Ureter (tissue), 1 donor: ENCODE results near the gene C8B. TPM values are rescaled to one million over a fixed set of nuclear protein-coding genes. Genes with fewer than 3 reads are reported as not detected.

Experiments
- DNase-seq: peaks from one replicate; pipeline ENCODE4 v3.0.0-alpha.2; 2020; ENCODE audit warnings: low spot score
- total RNA-seq: library from RNA; stranded (reverse); gene quantifications from one replicate; pipeline ENCODE4 v1.2.4, GENCODE V29; 2023
- donor health status: DM: yes; HTN: yes; CAD: no.

C8B gene
- total RNA-seq = not detected

DNA sequence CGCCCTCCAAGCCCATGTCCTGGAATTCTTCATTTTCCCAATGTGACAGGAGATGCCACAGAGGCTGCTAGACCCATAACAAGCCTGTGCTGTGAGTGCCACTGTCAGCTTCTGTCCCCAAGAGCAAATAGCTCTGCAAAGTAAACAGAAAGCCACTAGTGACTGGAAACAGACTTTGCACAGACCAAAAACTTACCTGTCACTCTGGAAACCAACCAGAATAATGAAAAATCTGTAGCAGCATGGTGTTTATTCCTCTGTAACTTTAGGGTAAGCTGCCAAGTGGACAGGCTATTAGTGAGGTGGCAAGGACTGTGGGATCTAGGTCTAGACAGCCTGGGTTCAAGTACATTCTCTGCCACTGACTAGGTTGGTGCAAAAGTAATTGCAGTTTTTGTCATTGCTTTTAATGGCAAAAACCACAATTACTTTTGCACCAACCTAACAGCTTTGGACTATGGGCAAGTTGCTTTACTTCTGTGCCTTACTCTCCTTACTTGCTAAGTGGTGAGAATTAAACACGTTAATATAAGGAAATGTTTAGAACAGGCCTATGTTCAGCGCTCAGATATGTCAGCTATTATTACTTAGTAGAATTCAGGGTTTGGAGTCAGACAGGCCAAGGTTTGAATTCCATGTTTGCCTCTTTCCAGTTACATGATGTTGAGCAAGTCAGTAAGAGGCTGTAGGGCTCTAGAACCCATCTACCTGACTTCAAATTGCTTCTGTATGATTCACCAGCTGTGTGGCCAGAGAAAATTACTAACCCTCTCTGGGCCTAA is at the start of gene C8B:
Gene C8B, minus strand, starts transcription at position 100 of the 782 bp plus-strand sequence. Its CDS starts 67 bp downstream, at position 33.
- no peak for DNase-seq

DNA sequence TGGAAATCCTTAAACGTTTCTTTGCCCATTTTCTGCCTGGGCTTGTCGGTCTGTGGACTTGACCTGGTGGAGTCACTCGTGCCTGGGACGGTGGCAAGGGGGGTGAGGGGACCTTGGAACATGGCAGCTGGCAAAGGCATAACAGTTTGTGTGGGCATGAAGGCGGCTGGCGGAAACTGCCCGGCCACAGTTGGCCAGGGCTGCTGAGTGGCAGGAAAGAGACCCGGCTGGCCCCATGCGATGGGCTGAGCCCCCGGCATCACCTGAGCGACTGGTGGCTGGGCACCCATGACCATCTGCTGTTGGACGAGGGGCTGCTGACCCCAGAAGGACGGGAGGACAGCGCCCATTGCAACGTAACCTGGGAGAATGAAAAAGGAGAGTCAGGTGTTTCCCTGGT is 49.3 kb upstream of the C8B start:
- no peak for DNase-seq

DNA sequence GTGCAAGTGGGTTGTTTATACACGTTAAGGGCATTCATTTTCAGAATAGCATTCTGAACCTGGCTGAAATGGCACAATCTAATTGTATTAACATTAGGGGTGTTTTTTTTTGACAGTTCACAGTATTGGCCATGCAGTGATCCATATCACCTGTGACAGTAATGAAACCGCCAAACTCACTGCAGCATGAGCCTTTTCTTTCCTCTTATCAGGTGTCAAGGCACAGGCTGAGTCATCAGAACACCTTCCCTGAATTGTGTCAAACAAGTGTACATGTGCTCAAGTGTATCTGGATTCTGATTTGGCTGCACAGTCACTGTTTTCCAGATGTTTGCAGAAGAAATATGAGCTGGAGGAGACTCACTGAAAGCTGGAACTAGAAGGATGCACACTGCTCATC is 47.7 kb upstream of the C8B start:
- DNase-seq = no peak

DNA sequence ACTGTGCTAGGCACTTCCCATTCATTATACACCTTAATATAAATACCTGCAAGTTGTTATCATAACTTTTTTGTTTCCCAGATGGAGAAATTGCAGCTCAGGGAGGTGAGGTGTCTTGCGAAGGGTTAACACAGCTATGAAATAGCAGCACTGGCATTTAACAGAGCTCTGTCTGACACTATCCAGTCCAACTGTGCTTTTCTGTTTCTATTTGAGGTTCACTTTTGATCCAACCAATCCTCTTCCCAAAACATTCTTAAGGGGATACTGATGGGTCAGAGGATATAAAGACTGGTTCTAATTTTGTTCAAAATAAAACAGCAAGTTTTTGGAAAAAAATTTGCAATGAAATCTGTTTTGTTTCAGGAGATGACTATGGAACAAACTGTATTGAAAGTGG is 46.5 kb upstream of the C8B start:
- DNase-seq = no peak

DNA sequence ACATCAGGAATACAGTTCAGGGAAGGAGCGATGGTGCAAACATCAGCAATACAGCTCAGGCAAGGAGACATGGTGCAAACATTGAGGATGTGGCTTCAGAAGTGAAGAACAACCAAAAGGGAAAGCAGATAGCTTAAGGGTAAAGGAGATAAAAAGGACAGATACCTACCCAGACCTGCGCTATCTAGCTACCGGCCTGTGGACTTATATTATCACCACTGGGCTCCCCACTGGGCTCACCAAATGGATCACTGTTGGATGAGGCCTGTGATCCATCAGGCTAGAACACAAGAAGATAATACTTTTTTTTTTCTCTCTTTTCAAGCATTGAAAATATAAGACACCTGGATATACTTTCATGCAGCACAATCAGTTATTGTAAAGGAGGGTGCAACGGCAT is 44.7 kb upstream of the C8B start:
- DNase-seq = no peak

DNA sequence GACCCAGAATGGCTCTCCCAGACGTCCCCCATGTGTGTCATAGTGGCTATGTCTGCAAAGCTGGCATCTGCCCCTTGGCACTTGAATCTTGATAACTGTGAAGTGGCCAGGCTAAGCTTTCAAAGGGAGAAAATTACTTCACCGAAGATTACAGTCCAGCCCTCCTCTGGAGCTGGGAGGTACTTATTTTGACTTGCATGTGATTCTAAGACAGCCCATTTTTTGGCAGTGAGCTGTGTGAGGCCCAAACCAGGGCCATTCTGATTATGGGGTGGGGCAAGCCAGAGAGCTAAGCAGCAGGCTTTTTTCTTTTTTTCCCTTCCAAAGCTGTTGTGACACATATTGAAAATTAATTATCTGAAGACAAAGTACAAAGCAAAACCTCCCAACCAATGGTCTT is 42.1 kb upstream of the C8B start:
- no peak for DNase-seq

DNA sequence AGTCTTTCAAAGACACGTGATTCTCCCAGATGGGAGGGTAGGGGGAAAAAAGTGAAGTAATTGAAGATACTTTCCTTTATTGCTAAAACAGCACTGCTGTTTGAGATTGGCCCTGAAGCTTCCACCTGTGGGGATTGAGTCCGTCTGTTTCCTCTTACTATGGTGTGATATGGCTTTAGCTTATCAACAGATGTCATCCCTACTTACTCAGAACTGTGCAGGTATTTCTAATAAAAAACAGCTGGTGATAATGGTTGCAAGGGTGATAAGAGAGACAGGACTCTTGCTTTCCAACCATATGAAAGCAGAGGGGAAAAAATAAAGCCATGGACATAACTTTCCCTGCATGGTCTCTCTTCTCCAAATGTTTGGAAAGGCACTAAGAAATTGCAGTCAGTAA is 41.7 kb upstream of the C8B start:
- DNase-seq = no peak

DNA sequence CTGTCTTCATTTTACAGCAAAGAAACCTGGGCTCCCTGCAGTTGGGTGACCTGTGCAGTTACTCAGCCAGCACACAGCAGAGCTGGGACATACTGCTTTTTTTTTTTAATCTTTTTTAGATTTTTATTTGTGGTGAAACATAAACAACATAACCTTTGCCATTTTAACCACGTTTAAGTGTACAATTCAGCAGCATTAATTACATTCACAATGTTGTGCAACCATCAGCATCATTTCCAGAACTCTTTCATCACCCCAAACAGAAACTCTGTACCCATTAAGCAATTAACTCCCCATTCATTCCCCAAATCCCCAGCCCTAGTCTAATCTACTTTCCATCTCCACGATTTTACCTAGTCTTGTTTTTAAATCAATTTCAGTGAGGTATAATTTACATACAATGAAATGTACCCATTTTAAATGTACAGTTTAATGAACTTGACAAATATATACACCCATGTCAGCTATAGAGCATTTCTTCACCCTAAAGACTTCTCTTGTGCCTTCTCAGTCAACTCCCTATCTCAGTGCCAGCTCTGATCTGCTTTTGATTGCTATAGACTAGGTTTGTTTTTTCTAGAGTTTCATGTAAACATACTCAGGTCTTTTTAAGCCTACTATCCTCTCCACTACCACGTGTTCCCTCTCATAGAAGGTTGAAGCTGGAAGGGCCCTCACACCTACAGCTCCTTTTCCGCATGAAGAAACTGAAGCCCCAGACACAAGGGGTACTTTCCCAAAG is 37.8 kb upstream of the C8B start:
- no peak for DNase-seq

DNA sequence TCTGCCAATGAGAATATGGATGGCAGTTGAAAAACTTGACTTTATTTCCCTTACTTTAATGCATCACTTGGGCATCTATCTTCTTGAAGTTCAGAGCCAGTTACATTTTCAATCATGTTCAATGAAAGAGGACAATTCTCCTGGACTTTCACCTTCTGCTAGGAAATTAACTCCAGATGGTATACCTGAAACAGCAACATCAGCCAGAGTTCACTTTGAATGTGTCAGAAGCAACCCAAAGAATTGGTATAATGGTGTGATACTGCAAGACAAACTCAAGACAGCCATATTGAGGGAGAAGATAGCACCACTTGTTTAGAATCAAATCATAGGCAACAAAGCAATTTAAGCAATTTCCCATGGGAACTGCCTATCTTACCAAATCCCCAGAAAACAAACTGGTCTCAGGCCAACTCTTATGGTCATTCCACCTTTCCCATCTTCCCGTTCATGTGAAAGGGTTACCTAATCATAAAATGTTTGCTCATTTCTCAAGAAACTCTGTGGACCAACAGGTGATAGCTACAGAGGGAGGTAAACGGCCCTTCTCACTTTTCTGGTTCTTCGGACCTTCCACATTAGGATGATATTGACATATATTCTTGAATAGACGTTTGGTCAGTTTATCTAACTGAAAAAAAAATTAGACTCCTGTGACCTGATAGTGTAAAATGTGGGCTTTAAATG is 29.7 kb upstream of the C8B start:
- DNase-seq = no peak

DNA sequence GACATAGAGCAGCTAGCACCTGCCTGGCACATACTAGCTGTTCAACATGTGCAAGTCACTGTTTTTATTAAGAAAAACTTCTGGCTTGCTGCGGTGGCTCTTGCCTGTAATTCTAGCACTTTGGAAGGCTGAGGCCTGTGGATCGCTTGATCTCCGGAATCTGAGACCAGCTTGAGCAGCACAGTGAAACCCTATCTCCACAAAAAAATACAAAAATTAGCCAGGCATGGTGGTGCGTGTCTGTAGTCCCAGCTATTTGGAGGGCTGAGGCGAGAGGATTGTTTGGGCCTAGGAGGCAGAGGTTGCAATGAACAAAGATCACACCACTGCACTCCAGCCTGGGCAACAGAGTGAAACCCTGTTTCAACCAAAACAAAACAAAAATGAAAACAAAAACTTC is 27.7 kb upstream of the C8B start:
- DNase-seq = no peak

DNA sequence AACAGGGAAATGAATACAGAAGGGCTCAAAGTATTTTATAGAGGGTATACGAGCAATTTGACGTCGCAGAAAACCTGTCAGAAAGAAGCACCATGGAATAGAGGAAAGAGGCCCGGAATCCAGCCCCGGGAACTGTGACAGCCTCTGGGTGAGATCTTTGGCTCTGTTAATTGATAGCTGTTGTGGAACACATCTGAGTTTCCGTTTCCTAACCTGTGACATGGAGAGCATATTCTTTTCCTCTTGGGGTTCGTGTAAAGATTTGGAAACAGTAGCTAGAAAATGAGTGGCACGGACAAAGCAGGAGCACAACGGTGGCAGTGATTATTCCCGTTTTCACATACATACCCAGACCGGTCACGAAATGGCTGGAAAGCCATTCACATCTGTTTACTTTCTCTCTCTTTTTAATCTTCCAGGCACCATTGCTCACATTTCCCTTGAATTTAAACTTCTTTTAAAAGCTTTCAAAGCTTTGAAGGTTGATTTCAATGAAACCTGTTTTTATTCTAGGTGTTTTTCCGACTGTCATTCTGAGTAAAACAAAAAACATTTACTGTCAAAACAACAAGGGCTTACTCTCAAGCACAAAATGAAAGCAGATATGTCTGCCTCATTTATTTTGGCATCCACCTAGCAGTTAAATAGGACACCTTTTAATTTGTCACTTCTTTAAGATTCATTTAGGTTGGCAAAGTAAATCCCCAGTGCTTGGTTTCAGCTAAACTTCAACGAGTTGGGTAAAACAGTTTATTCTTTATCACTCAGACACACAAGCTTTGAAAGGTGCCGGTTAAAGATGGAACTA is 26.7 kb upstream of the C8B start:
- DNase-seq = no peak

DNA sequence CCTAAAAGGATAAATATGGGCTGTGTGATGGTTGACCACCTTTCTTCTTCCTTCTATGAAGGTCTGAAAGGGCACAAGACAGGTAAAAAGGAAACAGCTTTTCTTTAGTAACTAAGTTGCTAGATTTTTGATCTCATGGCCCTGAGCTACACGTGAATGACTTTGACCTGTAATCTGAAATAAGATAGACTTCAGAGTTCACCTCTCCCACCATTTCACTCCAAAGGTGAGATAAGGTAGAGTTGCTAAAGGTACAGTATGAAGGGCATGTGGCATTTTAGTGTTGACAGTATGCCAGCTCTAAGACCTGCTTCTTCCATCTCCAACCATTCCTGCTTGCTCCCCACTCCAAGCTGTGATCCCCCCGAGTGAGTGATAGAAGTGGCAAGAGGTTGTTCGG is 25.8 kb upstream of the C8B start:
- DNase-seq = no peak

DNA sequence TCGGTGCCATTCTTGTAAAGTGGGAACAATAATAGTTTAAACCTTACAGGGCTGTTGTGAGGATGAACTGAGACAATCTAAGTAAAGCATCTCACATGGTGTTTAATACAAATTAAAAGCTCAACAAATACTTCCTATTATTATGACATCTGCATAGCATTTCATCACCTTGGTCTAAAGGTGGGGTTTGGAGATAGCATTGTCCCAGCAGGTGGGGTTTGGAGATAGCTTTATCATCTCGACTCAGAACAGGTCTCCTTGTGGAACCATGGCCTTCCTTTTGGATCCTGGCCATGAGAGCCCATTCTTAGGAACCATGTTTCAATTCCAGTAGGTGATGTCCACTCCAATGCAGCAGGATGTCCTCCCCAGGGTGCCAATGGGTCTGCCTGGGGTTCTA is 20.6 kb upstream of the C8B start:
- no peak for DNase-seq

DNA sequence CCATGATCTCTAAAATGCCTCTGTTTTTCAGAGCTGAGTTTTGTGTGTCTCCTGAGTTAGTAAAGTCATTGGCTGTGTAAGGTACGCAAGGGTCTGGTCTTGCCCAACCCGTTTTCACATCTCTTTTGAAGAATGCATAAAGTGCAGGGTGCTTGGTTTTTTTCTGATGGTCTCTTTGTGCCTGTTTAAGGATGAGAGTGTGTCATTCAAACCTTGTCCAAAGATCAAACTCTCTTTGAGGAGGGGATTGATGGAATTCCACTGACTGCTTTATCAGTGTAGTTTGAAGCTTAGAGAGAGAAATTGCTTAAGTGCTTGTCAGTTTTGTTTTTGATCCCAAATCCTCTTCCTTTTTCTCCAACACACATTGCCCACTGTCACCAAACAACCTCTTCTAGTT is 20.0 kb upstream of the C8B start:
- DNase-seq = no peak

DNA sequence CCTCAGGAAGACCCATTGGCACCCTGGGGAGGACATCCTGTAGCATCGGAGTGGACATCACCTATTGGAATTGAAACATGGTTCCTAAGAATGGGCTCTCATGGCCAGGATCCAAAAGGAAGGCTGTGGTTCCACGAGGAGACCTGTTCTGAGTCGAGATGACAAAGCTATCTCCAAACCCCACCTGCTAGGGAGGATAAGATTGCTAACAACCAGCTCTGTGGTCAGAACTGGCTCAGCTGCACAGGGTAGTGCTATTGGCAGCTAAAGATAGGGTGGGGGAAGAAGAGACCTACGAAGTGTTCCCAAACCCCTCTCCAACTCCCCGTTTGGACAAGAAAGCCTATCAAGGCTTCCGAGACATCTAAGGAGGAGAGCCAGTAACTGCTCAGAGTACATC is 17.7 kb upstream of the C8B start:
- DNase-seq = no peak

DNA sequence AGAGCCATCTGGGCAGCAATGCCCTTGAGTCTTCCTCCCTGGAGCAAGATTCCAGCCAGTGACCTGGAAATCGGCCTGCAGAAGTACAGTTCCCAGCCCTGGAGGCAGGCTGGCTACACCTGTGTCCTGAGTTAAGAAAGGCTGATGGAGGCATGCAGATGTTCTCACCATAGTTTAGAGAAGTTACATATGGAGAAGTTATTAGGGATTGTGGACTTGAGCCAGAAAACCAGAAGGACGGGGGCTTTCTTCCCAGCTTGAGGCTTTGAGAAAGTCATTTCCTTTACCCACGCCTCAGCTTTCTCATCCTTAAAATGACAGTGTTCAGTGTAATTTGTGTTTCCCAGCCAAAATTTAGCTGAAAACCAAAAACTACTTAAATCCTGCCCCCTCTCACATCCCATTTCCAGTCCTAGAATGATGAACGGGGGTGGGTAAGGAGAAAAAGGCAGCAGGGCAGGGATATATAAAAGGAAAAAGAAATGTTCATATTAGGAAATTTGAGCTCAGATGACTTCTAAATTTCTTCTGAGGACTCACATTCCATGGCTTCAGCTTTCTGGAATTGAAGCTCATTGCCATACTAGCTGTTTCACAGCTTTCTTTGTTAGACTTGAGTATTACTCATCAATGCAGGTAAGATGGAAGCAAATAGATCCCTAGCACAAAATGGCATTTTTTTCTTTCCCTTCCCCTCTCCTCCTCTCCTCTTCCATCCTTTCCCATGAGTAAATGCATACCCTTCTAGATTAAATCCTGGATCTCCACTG is 14.4 kb upstream of the C8B start:
- peak; percentile 32 for DNase-seq

DNA sequence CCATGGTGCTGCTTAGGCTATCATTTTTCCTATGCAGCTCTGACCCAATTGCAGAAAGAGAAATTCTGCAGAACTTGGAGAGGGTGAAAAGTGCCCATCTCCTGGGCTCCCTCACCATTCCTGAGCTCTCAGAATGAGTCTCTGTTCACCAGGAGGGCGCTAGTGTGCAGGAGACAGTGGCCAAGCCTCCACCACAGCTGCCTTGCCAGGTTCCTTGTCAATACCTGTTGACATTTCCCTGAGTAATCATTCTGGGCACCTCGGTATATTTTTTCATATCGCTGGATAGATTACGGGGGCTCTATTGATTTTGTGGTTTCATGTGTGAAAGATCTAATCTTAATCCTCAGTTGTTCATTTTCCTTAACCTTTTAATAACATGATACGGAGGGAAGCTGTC is 13.0 kb upstream of the C8B start:
- DNase-seq = peak; percentile 4

DNA sequence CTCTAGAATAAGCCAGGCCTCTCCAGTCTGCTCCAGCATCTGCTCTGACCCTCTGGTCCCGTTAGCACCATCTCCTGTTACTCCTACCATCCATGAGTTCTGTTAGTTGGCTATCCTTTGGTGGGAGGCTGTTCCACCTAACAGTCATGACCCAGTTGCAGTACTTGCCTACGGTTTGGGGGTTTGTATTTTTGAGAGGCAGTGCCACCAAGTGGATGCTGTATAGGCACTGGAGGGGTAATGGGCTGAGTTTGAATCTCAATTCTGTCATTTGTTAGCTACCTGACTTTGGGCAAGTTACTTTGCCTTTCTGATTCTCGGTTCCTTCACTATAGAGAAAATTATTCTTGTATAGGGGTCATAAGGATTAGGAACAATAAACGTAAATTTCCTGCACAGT is 12.1 kb upstream of the C8B start:
- no peak for DNase-seq

DNA sequence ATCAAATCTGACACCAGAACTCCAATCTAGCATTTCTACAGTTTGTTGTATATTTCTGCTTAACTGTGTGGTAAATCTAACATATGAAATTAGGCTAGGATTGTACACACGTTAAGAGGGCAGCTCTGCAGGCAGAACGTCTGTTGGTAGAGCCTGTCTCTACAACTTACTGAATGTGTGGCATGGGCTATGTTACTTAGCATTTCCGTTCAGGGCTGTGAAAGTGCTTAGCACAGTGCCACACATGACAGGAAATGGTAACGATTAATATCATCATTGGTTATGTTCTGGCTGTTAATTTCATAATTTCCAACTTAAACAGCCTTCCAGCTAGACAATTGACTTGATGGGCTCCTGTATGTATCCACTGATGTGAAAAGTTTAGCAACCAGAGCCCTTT is 9.6 kb upstream of the C8B start:
- no peak for DNase-seq

DNA sequence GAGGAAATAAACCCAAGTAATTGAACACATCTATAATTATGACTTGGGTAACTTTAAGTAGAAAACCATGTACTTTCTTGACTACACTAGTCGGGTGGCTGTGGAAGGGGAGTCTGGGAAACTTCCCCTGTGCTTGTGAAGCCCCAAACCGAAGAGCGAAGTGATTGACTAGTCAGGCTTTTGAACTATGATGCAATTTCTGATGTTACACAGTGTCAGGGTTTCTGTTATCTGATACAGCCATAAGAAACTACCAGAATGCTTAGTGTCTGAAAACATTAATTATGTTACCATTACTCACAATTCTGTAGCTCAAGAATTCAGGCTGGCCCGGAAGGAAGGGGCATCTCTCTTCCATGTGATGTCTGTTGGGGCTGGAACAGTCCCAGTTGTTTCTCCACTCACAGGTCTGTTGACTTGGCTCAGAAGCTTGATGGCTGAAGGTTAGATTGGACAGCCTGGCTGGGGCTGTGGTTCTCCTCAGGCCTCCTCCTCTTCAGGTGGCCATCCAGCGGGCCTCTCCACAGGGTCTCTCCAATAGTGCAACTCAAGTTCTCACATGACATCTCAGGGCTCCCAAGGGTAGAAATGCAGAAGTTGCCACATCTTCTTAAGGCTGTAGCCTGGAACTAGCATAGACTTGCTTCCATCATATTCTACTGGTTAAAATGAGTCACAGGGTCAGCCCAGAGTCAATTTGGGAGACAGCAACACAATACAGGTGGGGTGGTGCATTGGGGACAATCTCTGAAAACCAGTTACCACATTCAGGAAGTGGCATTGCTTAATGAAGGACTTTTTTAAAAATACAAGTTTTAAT is 8.3 kb upstream of the C8B start:
- DNase-seq = peak; percentile 2
